ENCODE data around the gene CASP5.
"Not testable (repeated sequence)": the region's sequence is repeated elsewhere in the genome, so short reads cannot be mapped to it uniquely, and the experiment has no call there.

Gene CASP5

DNA sequence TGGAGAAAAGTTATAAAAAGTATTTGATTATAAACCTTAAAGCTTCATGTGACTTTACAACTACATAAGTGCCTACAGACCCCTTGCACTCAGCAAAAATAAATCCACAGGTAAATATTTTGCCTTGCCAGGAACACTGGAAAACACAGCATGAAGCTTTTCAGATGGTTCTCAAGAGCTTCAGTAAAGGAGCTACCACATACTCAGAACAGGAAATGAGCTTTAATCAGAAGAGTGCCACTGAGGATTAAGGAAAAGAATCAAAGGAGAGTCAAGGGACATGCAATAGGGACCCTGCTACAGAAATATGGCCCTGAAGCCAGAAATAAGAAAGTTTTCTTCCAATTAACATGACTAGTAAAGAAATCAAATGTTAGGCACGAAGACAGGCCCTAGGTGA is 10.8 kb upstream of the CASP5 start:
- no peak for DNase-seq (ENCODE audit: low spot score)

GRCh38 chr11:105033343-105033742 is 10.4 kb upstream of the CASP5 start:
- DNase-seq (ENCODE audit: low spot score), result no peak

- no peak for DNase-seq (ENCODE audit: low spot score)
Observed at GRCh38 chr11:105032495-105032894, 9.5 kb upstream of the CASP5 start.

DNA sequence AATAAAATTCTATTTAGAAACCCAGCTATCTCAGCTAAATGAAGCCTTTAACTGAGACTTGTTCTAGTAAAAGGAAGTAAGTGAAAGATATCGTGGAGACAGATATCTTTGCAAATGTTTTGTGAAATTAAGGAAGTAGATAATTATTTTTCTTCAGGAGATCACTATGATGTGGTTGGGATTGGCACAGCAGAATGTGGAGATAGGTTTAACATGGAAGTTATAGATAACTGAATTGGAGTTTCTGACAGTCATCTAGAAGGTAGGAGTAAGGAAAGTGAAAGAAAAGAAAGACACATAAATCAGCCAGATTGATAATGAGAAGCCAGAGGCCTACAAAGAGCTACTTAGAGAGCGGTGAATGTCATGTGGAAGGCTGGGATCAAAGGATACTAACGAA is 4.7 kb upstream of the CASP5 start:
- no peak for DNase-seq (ENCODE audit: low spot score)

- DNase-seq (ENCODE audit: low spot score), result no peak
Observed at GRCh38 chr11:105024394-105024793, 1.4 kb upstream of the CASP5 start.

GRCh38 chr11:105022527-105022926 is 441 bp downstream of the CASP5 start:
- DNase-seq (ENCODE audit: low spot score), result no peak

GRCh38 chr11:105007463-105007862 is 15.5 kb downstream of the CASP5 start:
- no peak for DNase-seq (ENCODE audit: low spot score)

GRCh38 chr11:105005451-105005845 is 17.5 kb downstream of the CASP5 start:
- no peak for DNase-seq (ENCODE audit: low spot score)

- DNase-seq (ENCODE audit: low spot score), result no peak
Observed at GRCh38 chr11:105004021-105004420, 18.9 kb downstream of the CASP5 start.

GRCh38 chr11:105003151-105003550 is 19.8 kb downstream of the CASP5 start:
- DNase-seq (ENCODE audit: low spot score), result no peak

DNA sequence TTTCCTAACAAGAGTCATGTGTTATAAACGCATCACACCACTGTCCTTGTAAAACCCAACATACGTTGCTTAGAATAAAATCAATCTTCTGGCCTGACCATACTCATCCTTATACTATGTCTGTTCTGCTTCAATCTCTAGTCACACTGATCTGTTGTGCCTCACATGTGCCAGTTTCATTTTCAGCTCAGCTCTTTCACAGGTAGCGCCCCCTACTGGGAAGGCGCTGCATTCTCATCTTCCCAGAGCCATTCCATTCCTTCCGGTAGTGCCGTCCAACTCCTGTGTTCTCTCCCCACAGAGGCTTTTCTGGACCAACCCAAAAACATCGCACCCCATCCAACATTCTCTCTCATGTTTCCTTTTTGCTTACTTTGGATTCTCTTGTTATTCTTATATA is 22.2 kb downstream of the CASP5 start:
- no peak for DNase-seq (ENCODE audit: low spot score)

- no peak for DNase-seq (ENCODE audit: low spot score)
Observed at GRCh38 chr11:105000167-105000566, 22.8 kb downstream of the CASP5 start.

DNA sequence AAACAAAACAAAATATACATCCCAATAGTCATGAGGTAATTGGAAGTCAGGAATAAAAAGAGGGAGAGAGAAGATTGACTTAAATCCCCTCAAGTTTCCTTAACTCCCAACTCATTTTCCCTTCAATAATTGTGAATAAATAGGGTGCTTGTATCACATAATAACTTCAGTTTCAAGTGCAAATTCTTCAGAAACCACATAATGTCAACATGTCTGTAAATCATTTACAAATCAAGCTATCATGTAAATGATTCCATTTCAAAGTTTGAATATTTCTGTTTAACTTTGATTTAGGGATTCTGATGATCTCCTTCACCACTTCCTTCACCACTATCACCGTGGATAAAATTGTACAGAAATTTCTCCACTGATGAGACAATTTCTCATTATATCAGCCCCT is 23.2 kb downstream of the CASP5 start:
- DNase-seq (ENCODE audit: low spot score), result no peak

- DNase-seq (ENCODE audit: low spot score), result no peak
Observed at GRCh38 chr11:104997288-104997687, 25.7 kb downstream of the CASP5 start.

DNA sequence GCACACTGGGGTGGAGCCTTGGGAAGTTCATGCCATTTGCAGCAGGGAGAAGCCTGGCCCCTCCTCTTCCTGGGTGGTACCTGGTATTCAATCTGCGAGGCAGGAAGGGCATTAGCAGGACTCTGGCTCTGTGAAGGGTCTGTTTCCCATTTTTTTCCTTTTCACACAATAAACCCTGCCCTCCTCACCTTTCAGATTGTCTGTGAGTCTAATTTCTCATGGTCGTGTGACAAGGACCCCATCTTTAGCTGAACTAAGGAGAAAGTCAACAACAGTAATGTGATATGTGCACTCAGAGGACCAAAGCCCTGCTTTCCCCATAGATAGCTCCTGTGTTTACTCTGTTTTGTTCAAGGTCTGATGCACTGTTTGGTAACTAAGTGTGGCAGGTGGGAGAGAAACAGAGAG is 28.0 kb downstream of the CASP5 start:
- no peak for DNase-seq (ENCODE audit: low spot score)

DNA sequence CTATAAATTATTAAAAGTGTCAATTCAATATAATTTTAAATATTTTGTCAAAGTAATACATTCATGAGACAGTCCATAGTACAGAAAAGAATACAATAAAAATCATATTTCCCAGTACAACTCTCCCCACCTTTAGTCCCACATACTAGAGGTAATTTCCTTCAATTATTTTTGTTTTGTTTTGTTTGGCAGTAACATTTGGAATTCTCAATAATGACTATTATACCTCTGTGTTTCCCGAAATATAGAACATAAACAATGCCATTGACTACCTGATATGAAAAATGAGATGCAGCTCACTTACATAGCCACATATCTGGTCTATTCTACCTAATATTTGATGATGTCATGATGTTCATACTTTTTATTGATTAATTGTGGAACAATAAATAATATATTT is 30.2 kb downstream of the CASP5 start:
- DNase-seq (ENCODE audit: low spot score), result no peak

GRCh38 chr11:104991994-104992393 is 31.0 kb downstream of the CASP5 start:
- DNase-seq (ENCODE audit: low spot score), result no peak

GRCh38 chr11:104984808-104985207 is 38.2 kb downstream of the CASP5 start:
- DNase-seq (ENCODE audit: low spot score), result no peak

GRCh38 chr11:104979839-104980238 is 43.1 kb downstream of the CASP5 start:
- no peak for DNase-seq (ENCODE audit: low spot score)

DNA sequence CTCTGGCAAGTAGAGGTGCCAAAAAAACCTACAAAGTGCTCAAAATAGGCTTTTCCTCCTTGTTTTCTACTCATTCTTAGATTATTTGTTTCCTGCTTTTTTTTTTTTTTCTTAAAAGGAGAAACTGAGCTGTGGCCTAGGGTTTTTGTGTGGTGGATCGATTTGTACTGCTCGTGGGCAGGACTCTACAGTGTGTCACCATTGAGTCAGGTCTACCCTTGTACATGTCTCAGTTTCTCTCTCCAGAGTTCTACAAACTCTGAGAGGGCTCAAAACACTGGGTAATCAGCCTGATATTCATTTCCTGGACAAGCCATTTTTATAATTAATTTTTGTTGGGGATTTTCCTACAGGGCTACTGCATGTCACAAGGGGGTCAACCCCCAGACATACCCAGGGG is 49.4 kb downstream of the CASP5 start:
- DNase-seq (ENCODE audit: low spot score), result no peak

GRCh38 chr11:104972924-104973323 is 50.0 kb downstream of the CASP5 start:
- not testable (repeated sequence) for DNase-seq (ENCODE audit: low spot score)

DNA sequence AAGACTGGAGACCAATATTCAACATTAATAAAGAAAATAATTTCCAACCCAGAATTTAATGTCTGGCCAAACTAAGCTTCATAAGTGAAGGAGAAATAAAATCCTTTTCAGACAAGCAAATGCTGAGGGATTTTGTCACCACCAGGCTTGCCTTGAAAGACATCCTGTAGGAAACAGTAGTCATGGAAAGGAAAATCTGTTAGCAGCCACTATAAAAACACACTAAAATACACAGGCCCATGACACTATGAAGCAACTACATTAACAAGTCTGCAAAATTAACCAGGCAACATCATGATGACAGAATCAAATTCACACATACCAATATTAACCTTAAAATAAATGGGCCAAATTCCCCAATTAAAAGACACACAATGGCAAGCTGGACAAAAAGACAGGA is 52.2 kb downstream of the CASP5 start:
- no peak for DNase-seq (ENCODE audit: low spot score)

GRCh38 chr11:104968856-104969776 is 53.9 kb downstream of the CASP5 start:
- DNase-seq (ENCODE audit: low spot score), result peak; percentile 80

GRCh38 chr11:104968355-104968855 is 54.6 kb downstream of the CASP5 start, which contains the start of gene CASP4:
Gene CASP4 (minus strand): TSS chr11:104968574. CDS start chr11:104968525, 49 bp downstream.
- no peak for DNase-seq (ENCODE audit: low spot score)

Measured in left forelimb (tissue), 1 donor.